GM13977 (cell line): ENCODE measurements around the gene TCF15.
A peak's percentile ranks its signal among the peaks of the same experiment; 100 is the strongest.

ENCODE experiments used
- DNase-seq: peaks from one replicate; pipeline ENCODE4 v3.0.0; 2012; ENCODE audit warnings: low spot score
- in situ Hi-C: fragments of 300-500 bp; cut with MboI; formaldehyde crosslinking; loops from one replicate; pipeline ENCODE4 v1.12.0; 2022; ENCODE audit warnings: low sequenced_read_pairs, low pct_unique_long_range_greater_than_20kb, mixed read lengths, inconsistent platforms; ENCODE audit not compliant: unreplicated experiment
- TF ChIP-seq, protein P1 (sequence below): IDR thresholded peaks from 2 replicates; pipeline ENCODE4 v1.5.1; 2012; ENCODE audit warnings: mild to moderate bottlenecking, control low read depth; ENCODE audit not compliant: insufficient read depth; ENCODE audit errors: extremely low read depth, missing control alignments

Gene TCF15

GRCh38 chr20:653590-654416 lies 43.7 kb upstream of the TCF15 start:
- in situ Hi-C loops, result no loop called here
- DNase-seq, result no peak
- TF ChIP-seq, protein P1, sequence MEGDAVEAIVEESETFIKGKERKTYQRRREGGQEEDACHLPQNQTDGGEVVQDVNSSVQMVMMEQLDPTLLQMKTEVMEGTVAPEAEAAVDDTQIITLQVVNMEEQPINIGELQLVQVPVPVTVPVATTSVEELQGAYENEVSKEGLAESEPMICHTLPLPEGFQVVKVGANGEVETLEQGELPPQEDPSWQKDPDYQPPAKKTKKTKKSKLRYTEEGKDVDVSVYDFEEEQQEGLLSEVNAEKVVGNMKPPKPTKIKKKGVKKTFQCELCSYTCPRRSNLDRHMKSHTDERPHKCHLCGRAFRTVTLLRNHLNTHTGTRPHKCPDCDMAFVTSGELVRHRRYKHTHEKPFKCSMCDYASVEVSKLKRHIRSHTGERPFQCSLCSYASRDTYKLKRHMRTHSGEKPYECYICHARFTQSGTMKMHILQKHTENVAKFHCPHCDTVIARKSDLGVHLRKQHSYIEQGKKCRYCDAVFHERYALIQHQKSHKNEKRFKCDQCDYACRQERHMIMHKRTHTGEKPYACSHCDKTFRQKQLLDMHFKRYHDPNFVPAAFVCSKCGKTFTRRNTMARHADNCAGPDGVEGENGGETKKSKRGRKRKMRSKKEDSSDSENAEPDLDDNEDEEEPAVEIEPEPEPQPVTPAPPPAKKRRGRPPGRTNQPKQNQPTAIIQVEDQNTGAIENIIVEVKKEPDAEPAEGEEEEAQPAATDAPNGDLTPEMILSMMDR, result no peak

DNA sequence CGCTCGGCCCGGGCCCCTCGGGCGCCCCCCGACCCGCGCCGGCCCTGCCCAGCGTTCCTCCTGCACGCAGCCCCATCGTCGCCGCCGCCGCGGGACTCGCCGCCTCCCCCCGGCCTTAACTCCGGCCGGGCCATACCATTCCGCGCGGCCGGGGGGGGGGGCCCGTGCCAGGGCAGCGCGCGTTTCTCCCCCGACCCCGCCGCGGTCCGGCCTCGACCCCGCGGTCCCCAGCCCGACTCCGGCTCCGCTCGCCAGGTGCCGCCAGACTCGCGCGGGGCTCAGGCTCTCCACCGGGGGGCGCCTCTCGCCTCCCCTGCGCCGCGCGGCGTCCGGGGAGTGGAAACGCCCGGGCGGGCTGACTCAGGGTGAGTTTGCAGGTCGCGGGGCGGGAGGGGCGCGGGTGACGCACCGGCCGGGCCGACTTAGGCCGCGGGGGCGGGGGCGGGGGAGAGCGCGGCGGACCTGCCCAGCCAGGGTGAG lies 43.0 kb upstream of the TCF15 start, which contains the start of gene SRXN1:
TSS of gene SRXN1 (minus strand) at position 91 of the 480 bp plus-strand sequence. CDS start at position 76, 15 bp downstream.
- in situ Hi-C loops, result no loop called here
- TF ChIP-seq, protein P1, result peak; percentile 94
- peak; percentile 97 for DNase-seq

GRCh38 chr20:652615-653109 lies 42.6 kb upstream of the TCF15 start:
- DNase-seq, result no peak
- TF ChIP-seq, protein P1, result no peak
- in situ Hi-C loops, result no loop called here

GRCh38 chr20:651713-652614 lies 41.9 kb upstream of the TCF15 start:
- no peak for DNase-seq
- in situ Hi-C loops, result no loop called here
- TF ChIP-seq, protein P1, result no peak

DNA sequence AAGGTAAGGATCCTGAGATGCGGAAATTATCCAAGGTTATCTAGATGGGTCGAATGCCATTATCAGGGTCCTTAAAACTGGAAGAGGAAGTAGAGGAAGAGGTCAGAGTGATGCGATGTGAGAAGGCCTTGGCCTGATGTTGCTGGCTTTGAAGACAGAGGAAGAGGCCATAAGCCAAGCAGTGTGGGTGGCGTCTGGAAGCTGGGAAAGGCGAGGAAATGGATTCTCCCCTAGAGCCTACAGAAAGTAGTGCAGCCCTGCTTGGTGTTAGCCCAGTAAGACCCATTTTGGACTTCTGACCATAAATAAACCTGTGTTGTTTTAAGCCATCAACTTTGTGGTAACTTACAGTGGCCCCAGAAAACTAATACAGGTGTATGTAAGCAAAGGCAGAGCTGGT lies 40.8 kb upstream of the TCF15 start:
- in situ Hi-C loops, result no loop called here
- TF ChIP-seq, protein P1, result no peak
- DNase-seq, result no peak

DNA sequence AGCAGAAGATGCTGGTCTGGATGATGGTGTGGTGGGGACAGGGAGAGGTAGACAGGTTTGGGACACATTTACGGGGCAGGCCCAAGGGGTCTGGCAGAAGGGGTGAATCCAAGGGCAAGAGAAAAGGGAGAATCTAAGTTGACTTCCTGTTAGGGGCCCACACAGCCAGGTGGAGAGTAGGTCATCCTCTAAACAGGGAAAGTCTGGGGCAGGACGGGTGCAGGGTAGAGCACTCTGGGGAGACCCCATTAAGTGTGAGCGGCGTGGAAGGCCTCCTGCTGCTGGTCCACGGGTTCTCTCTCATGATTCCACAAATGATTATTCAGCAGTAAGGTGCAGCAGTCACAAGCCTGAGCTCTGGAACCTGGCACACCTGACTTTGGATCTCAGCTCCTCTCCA lies 40.2 kb upstream of the TCF15 start:
- in situ Hi-C loops, result no loop called here
- no peak for DNase-seq
- TF ChIP-seq, protein P1, result no peak
